ENCODE data around the gene NECTIN2. TPM values are rescaled to one million over a fixed set of nuclear protein-coding genes. Genes with fewer than 3 reads are reported as not detected.
"Not testable (repeated sequence)": the region's sequence is repeated elsewhere in the genome, so short reads cannot be mapped to it uniquely, and the experiment has no call there.

The NECTIN2 gene
- total RNA-seq, 2 experiments from 2014 or later = 0.36 to 0.44 TPM

- POLR2A ChIA-PET = no interaction called here
These were observed 78.2 kb downstream of the NECTIN2 start for GRCh38 chr19:44924243-44924725.

GRCh38 chr19:44925114-44925891 is 79.2 kb downstream of the NECTIN2 start:
- CTCF ChIA-PET = no interaction called here
- POLR2A ChIA-PET = no interaction called here

More at GRCh38 chr19:44924243-44924725, 78.2 kb downstream of the NECTIN2 start:
- CTCF ChIA-PET = no interaction called here

- POLR2A ChIA-PET, CTCF ChIA-PET: not testable (repeated sequence)
These were observed 80.4 kb downstream of the NECTIN2 start for GRCh38 chr19:44926245-44927077.

GRCh38 chr19:44927746-44928145 is 81.6 kb downstream of the NECTIN2 start:
- POLR2A ChIA-PET = no interaction called here
- CTCF ChIA-PET = no interaction called here

- ChIA-PET POLR2A (no interaction called here), CTCF (no interaction called here)
These were observed 84.0 kb downstream of the NECTIN2 start for GRCh38 chr19:44930088-44930487.

GRCh38 chr19:44931541-44931940 is 85.4 kb downstream of the NECTIN2 start:
- ChIA-PET CTCF (no interaction called here), POLR2A (no interaction called here)

Other genes with a start within 250 kb of the NECTIN2 start
- gene IGSF23, start 232.7 kb upstream of the NECTIN2 start, total RNA-seq = not detected
- 1 to 10 TPM; 6.7 to 8.0 TPM for gene PVR, start 202.4 kb upstream of the NECTIN2 start, total RNA-seq
- under 1 TPM; 0.13 to 0.23 TPM for gene CEACAM19, start 174.8 kb upstream of the NECTIN2 start, total RNA-seq
- gene CEACAM16, start 147.1 kb upstream of the NECTIN2 start, total RNA-seq = not detected
- 10 to 100 TPM; 29.5 to 32.7 TPM for gene BCL3, start 97.6 kb upstream of the NECTIN2 start, total RNA-seq
- not detected for gene CBLC, start 68.4 kb upstream of the NECTIN2 start, total RNA-seq
- gene BCAM, start 37.2 kb upstream of the NECTIN2 start, total RNA-seq = not detected
- 100 to 1,000 TPM; 215 to 223 TPM for gene TOMM40, start 45.0 kb downstream of the NECTIN2 start, total RNA-seq
- gene APOE, start 59.5 kb downstream of the NECTIN2 start, total RNA-seq = under 1 TPM; 0.32 to 0.34 TPM
- gene APOC1, start 68.3 kb downstream of the NECTIN2 start, total RNA-seq = 1 to 10 TPM; 1.1 to 2.0 TPM
- not detected for gene APOC4, start 95.9 kb downstream of the NECTIN2 start, total RNA-seq
- not detected for gene APOC2, start 99.8 kb downstream of the NECTIN2 start, total RNA-seq
- gene CLPTM1, start 109.1 kb downstream of the NECTIN2 start, total RNA-seq = 10 to 100 TPM; 72.4 to 73.5 TPM
- gene RELB, start 155.2 kb downstream of the NECTIN2 start, total RNA-seq = 10 to 100 TPM; 48.5 to 51.6 TPM
- gene CLASRP, start 192.7 kb downstream of the NECTIN2 start, total RNA-seq = 10 to 100 TPM; 78.1 to 80.5 TPM
- 1 to 10 TPM; 8.1 to 8.6 TPM for gene ZNF296, start 230.2 kb downstream of the NECTIN2 start, total RNA-seq
- 10 to 100 TPM; 55.4 to 55.6 TPM for gene GEMIN7, start 233.0 kb downstream of the NECTIN2 start, total RNA-seq
- gene PPP1R37, start 246.9 kb downstream of the NECTIN2 start, total RNA-seq = 10 to 100 TPM; 13.8 to 14.7 TPM

Measured in activated CD8-positive, alpha-beta memory T cell treated with anti-CD3 and anti-CD28 coated beads for 36 hours (primary cell).